ENCODE data around the gene PTBP1.
A peak's percentile ranks its signal among the peaks of the same experiment; 100 is the strongest.

Gene PTBP1

GRCh38 chr19:797528-798414 is 519 bp downstream of the PTBP1 start:
- peak; percentile 94 for DNase-seq (ENCODE audit: low spot score)

DNA sequence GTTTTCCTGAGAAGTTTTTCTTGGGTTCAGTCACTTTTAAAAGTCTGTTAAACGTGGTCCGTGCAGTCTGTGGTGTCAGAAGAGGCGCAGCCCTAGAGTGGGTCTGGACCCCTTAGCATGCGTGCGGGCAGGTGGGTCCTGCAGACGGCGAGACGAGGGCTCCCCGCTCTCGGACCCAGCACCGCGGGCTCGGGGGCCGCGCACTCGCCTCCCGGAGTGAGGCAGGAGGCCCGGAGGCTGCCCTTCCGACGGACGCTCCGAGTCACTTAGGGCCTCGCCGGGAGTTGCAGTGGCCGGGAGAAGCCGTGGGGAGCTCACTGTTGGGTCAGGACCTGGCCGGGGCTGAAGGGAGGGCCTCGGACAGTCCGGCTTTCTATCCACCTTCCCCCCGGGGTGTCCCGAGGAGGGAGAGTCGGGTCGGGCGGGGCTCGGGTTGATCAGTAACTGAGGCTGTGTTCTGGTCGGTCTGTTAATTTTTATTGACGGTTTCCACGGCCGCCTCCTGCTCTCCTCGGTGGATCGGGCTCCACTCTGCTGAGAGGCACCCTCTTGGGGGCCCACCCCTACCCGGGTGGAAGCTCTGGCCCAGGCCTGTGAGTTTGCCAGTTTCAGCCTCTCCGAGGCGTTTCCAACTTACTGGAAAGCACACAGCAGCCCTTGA is 1.3 kb downstream of the PTBP1 start:
- no peak for DNase-seq (ENCODE audit: low spot score)

GRCh38 chr19:799076-799881 is 2.0 kb downstream of the PTBP1 start:
- no peak for DNase-seq (ENCODE audit: low spot score)

DNA sequence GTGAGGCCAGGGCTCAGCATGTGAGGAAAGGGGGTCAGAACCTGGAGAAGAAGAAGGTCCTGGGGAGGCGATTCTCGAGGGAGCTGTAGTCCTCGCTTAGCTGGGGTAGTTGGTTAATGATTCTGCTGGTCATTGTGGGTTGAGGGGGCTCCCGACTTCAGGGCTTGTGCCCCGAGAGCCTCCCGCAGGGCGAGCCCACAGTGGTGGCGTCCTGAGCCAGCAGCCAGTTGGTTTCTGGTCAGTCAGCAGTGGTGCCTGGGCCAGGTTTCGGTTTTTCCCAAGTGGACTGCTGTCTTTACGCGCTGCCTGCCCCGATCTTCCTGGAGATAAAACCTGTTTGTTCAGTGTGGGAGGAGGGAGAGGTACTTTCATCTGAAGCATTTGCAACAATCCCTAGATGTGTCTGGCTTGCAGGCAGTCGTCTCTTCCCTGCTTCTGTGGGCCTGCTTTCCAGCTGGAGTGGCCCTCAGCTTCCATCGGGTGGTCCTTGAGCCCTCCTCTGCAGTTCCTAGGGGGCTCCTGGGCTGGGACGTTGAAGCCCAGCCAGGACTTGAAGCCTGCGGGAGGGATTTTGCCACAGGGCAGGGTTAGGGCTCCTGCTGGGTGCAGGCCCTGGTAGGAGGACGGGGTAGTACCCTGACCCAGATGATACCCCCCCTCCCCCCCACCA is 3.2 kb downstream of the PTBP1 start:
- DNase-seq (ENCODE audit: low spot score), result no peak

- no peak for DNase-seq (ENCODE audit: low spot score)
Measured at GRCh38 chr19:801030-801860, 4.0 kb downstream of the PTBP1 start.

GRCh38 chr19:801861-802497 is 4.7 kb downstream of the PTBP1 start:
- DNase-seq (ENCODE audit: low spot score), result no peak

- DNase-seq (ENCODE audit: low spot score), result no peak
Measured at GRCh38 chr19:802498-803098, 5.3 kb downstream of the PTBP1 start.

- no peak for DNase-seq (ENCODE audit: low spot score)
Measured at GRCh38 chr19:803099-803561, 5.9 kb downstream of the PTBP1 start.

DNA sequence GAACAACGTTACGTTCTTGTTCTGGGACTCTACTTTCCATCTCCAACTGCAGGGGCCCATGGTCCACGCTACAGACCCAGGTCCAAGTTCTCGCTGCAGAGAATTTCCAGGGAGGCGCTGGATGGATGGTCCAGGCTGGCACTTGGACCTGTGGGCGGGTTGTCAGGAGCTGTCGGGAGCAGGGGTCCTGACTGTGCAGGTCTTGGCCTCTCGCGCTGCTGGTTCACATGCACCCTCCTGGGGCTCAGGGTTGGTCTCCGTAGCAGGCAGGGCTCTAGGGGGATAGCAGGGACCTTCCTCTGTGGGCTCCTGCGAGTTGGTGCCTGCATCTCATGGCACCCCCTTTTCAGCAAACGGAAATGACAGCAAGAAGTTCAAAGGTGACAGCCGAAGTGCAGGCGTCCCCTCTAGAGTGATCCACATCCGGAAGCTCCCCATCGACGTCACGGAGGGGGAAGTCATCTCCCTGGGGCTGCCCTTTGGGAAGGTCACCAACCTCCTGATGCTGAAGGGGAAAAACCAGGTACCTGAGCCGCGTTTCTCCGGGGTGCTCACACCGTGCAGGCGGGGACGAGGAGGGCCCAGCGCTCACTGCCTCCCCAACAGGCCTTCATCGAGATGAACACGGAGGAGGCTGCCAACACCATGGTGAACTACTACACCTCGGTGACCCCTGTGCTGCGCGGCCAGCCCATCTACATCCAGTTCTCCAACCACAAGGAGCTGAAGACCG is 6.6 kb downstream of the PTBP1 start:
- DNase-seq (ENCODE audit: low spot score), result no peak

DNA sequence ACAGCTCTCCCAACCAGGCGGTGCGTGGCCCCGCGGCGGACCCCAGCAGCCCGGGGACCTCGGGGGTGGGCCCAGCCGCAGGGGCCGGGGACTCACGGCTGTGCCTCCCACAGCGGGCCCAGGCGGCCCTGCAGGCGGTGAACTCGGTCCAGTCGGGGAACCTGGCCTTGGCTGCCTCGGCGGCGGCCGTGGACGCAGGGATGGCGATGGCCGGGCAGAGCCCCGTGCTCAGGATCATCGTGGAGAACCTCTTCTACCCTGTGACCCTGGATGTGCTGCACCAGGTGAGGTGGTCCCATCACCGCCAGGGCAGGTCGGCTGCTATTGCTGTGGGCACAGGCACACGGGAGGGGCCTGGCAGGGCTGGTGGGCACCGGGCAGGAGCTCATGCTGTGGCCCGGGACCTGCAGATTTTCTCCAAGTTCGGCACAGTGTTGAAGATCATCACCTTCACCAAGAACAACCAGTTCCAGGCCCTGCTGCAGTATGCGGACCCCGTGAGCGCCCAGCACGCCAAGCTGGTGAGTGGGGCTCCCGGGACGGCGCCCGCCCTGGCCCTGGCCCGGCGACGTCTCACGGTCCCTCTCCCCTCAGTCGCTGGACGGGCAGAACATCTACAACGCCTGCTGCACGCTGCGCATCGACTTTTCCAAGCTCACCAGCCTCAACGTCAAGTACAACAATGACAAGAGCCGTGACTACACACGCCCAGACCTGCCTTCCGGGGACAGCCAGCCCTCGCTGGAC is 7.3 kb downstream of the PTBP1 start:
- DNase-seq (ENCODE audit: low spot score), result no peak

DNA sequence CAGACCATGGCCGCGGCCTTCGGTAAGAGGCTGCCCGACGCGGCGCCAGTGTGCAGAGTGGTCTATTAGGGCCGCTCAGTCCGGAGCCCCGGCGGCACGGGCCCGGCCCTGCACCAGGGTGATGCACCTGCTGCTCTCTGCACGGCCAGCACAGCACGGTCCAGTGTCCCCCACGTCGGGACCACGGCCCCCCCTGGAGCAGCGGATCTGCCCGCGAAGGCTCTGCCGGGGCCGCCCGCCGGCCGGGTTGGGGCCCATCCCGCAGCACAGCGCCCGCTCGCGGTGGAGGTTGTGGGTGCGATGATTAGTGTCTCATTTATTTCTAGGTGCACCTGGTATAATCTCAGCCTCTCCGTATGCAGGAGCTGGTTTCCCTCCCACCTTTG is 7.9 kb downstream of the PTBP1 start:
- DNase-seq (ENCODE audit: low spot score), result no peak

- DNase-seq (ENCODE audit: low spot score), result no peak
Measured at GRCh38 chr19:805600-806550, 8.6 kb downstream of the PTBP1 start.

DNA sequence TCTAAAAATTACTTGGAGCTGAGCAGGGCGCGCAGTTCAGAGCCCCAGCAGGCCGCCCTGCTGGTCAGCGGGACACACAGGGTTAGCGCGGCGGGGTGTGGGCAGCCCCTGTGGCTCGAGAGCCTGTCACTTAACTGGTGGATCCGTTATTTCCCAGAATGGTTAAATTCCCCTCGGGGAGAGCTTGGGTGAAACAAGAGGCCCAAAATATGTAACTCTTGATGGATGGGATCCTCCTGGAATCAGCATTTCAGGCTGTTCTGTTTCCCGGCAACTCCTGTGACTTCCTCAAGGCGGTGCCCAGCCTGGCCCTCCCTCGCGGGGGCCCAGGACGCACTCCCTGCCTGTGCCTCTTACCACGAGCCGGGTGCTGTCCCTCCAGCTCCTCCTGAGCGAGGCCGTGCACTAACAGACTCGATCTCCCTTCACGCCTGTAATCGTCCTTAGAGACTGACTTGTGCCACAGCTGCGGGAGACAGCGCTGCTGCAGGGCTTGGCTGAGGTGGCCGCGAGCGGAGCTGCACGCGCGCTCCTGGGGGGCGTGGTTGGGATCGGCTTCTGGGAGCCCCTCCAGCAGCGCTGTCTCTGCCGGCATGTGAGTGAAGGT is 9.7 kb downstream of the PTBP1 start:
- no peak for DNase-seq (ENCODE audit: low spot score)

- DNase-seq (ENCODE audit: low spot score), result no peak
Measured at GRCh38 chr19:807627-808422, 10.6 kb downstream of the PTBP1 start.

DNA sequence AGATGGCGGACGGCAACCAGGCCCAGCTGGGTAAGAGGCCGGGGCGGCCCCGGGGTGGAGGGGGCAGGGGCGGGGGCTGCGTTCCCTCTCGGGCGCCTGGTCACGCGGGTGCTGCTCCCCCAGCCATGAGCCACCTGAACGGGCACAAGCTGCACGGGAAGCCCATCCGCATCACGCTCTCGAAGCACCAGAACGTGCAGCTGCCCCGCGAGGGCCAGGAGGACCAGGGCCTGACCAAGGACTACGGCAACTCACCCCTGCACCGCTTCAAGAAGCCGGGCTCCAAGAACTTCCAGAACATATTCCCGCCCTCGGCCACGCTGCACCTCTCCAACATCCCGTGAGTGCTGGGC is 11.1 kb downstream of the PTBP1 start:
- DNase-seq (ENCODE audit: low spot score), result no peak

- DNase-seq (ENCODE audit: low spot score), result no peak
Measured at GRCh38 chr19:810077-810855, 13.0 kb downstream of the PTBP1 start.

All from left forelimb (tissue), 1 donor.